ENCODE measurements around the gene ACAN.

Gene ACAN

GRCh38 chr15:88833731-88834100 lies 30.5 kb downstream of the ACAN start:
- Histone ChIP-seq H2BK15ac (ENCODE audit: low read length) (no peak overlapping the region), H3K23ac (ENCODE audit: low read depth, low read length, poor library complexity) (no peak overlapping the region), H4K8ac (ENCODE audit: low read depth, low read length) (no peak overlapping the region), H2AK5ac (ENCODE audit: low read depth, low read length) (no peak overlapping the region), H2BK5ac (ENCODE audit: low read length) (no peak overlapping the region), H2BK120ac (ENCODE audit: low read depth, low read length) (no peak overlapping the region), H2AFZ (ENCODE audit: low read length) (no peak overlapping the region), H3K4ac (ENCODE audit: low read length) (no peak overlapping the region), H3K9ac (ENCODE audit: low read depth, low read length, poor library complexity) (no peak overlapping the region), H3K18ac (ENCODE audit: low read length) (no peak overlapping the region), H3K14ac (ENCODE audit: low read length) (no peak overlapping the region), H3K4me2 (ENCODE audit: insufficient read depth, low read length, poor library complexity, severe bottlenecking) (no peak overlapping the region), H3K27me3 (ENCODE audit: control insufficient read depth in 3 of 3, insufficient read depth in 3 of 3, low read depth in 1 of 3, low read length in 3 of 3) (peaks cover 0 to 14% (median 0%) of the 10 kb centered on the region in 3 experiments), H3K4me1 (ENCODE audit: control insufficient read depth in 2 of 2, insufficient read depth in 1 of 2, low read depth in 1 of 2, low read length in 2 of 2) (no peaks in the 10 kb centered on the region), H3K9me3 (replicated peaks in 1 of 2; ENCODE audit: control insufficient read depth in 2 of 2, insufficient read depth in 1 of 2, low read depth in 1 of 2, low read length in 2 of 2) (no peaks in the 10 kb centered on the region), H4K91ac (ENCODE audit: low read depth, low read length, poor library complexity) (no peak overlapping the region), H3K4me3 (ENCODE audit: low read length in 2 of 2) (no peak overlapping the region), H3K79me1 (ENCODE audit: low read depth, low read length) (no peaks in the 10 kb centered on the region), H3K36me3 (replicated peaks in 1 of 2; ENCODE audit: control insufficient read depth in 2 of 2, insufficient read depth in 2 of 2, low read length in 2 of 2) (no peaks in the 10 kb centered on the region), H3K27ac (replicated peaks; ENCODE audit: low read length) (no peak overlapping the region), H2BK12ac (ENCODE audit: low read length) (no peak overlapping the region)
- no peak for DNase-seq (ENCODE audit: low spot score)
- WGBS, 2 donors (ENCODE audit: extremely low coverage in 2 of 2, insufficient read length in 2 of 2, insufficient replicate concordance in 1 of 2): no CpG with 5 or more reads among the region's 8 CpGs

- Histone ChIP-seq H3K9me3 (replicated peaks in 1 of 2; ENCODE audit: control insufficient read depth in 2 of 2, insufficient read depth in 1 of 2, low read depth in 1 of 2, low read length in 2 of 2) (no peaks in the 10 kb centered on the region), H3K4me1 (ENCODE audit: control insufficient read depth in 2 of 2, insufficient read depth in 1 of 2, low read depth in 1 of 2, low read length in 2 of 2) (no peaks in the 10 kb centered on the region), H3K36me3 (replicated peaks in 1 of 2; ENCODE audit: control insufficient read depth in 2 of 2, insufficient read depth in 2 of 2, low read length in 2 of 2) (no peaks in the 10 kb centered on the region), H2BK5ac (ENCODE audit: low read length) (no peak overlapping the region), H3K79me1 (ENCODE audit: low read depth, low read length) (no peaks in the 10 kb centered on the region), H3K14ac (ENCODE audit: low read length) (no peak overlapping the region), H3K27me3 (ENCODE audit: control insufficient read depth in 3 of 3, insufficient read depth in 3 of 3, low read depth in 1 of 3, low read length in 3 of 3) (peaks cover 0 to 16% (median 0%) of the 10 kb centered on the region in 3 experiments), H2AFZ (ENCODE audit: low read length) (no peak overlapping the region), H2BK15ac (ENCODE audit: low read length) (no peak overlapping the region), H3K9ac (ENCODE audit: low read depth, low read length, poor library complexity) (no peak overlapping the region), H3K4me3 (ENCODE audit: low read length in 2 of 2) (no peak overlapping the region), H3K23ac (ENCODE audit: low read depth, low read length, poor library complexity) (peak overlapping the region; percentile 8), H4K8ac (ENCODE audit: low read depth, low read length) (no peak overlapping the region), H3K4ac (ENCODE audit: low read length) (no peak overlapping the region), H4K91ac (ENCODE audit: low read depth, low read length, poor library complexity) (no peak overlapping the region), H3K18ac (ENCODE audit: low read length) (no peak overlapping the region), H3K27ac (replicated peaks; ENCODE audit: low read length) (no peak overlapping the region), H2AK5ac (ENCODE audit: low read depth, low read length) (peak overlapping the region; percentile 16), H2BK12ac (ENCODE audit: low read length) (no peak overlapping the region), H3K4me2 (ENCODE audit: insufficient read depth, low read length, poor library complexity, severe bottlenecking) (no peak overlapping the region), H2BK120ac (ENCODE audit: low read depth, low read length) (no peak overlapping the region)
- DNase-seq (ENCODE audit: low spot score): peak; percentile 50
- WGBS, 2 donors (ENCODE audit: extremely low coverage in 2 of 2, insufficient read length in 2 of 2, insufficient replicate concordance in 1 of 2): no CpG with 5 or more reads among the region's 14 CpGs
Observed at GRCh38 chr15:88834211-88834812, 31.1 kb downstream of the ACAN start.

GRCh38 chr15:88835119-88835518 lies 31.9 kb downstream of the ACAN start:
- Histone ChIP-seq H3K23ac (ENCODE audit: low read depth, low read length, poor library complexity) (no peak overlapping the region), H3K4ac (ENCODE audit: low read length) (no peak overlapping the region), H3K79me1 (ENCODE audit: low read depth, low read length) (no peaks in the 10 kb centered on the region), H2AK5ac (ENCODE audit: low read depth, low read length) (no peak overlapping the region), H2BK15ac (ENCODE audit: low read length) (no peak overlapping the region), H3K18ac (ENCODE audit: low read length) (no peak overlapping the region), H3K4me2 (ENCODE audit: insufficient read depth, low read length, poor library complexity, severe bottlenecking) (no peak overlapping the region), H3K27ac (replicated peaks; ENCODE audit: low read length) (no peak overlapping the region), H3K14ac (ENCODE audit: low read length) (no peak overlapping the region), H4K91ac (ENCODE audit: low read depth, low read length, poor library complexity) (no peak overlapping the region), H2BK120ac (ENCODE audit: low read depth, low read length) (no peak overlapping the region), H2BK5ac (ENCODE audit: low read length) (no peak overlapping the region), H4K8ac (ENCODE audit: low read depth, low read length) (no peak overlapping the region), H3K4me1 (ENCODE audit: control insufficient read depth in 2 of 2, insufficient read depth in 1 of 2, low read depth in 1 of 2, low read length in 2 of 2) (no peaks in the 10 kb centered on the region), H3K36me3 (replicated peaks in 1 of 2; ENCODE audit: control insufficient read depth in 2 of 2, insufficient read depth in 2 of 2, low read length in 2 of 2) (no peaks in the 10 kb centered on the region), H2AFZ (ENCODE audit: low read length) (no peak overlapping the region), H3K4me3 (ENCODE audit: low read length in 2 of 2) (no peak overlapping the region), H3K27me3 (ENCODE audit: control insufficient read depth in 3 of 3, insufficient read depth in 3 of 3, low read depth in 1 of 3, low read length in 3 of 3) (peaks cover 0 to 17% (median 0%) of the 10 kb centered on the region in 3 experiments), H2BK12ac (ENCODE audit: low read length) (no peak overlapping the region), H3K9ac (ENCODE audit: low read depth, low read length, poor library complexity) (no peak overlapping the region), H3K9me3 (replicated peaks in 1 of 2; ENCODE audit: control insufficient read depth in 2 of 2, insufficient read depth in 1 of 2, low read depth in 1 of 2, low read length in 2 of 2) (no peaks in the 10 kb centered on the region)
- DNase-seq (ENCODE audit: low spot score): no peak
- no CpG with 5 or more reads among the region's 4 CpGs for WGBS, 2 donors (ENCODE audit: extremely low coverage in 2 of 2, insufficient read length in 2 of 2, insufficient replicate concordance in 1 of 2)

GRCh38 chr15:88835646-88836045 lies 32.4 kb downstream of the ACAN start:
- no peaks in the 10 kb centered on the region for H3K4me1 ChIP-seq (ENCODE audit: control insufficient read depth in 2 of 2, insufficient read depth in 1 of 2, low read depth in 1 of 2, low read length in 2 of 2)
- H3K4ac ChIP-seq (ENCODE audit: low read length): no peak overlapping the region
- H2BK15ac ChIP-seq (ENCODE audit: low read length): no peak overlapping the region
- no peaks in the 10 kb centered on the region for H3K79me1 ChIP-seq (ENCODE audit: low read depth, low read length)
- peaks cover 0 to 17% (median 0%) of the 10 kb centered on the region in 3 experiments for H3K27me3 ChIP-seq (ENCODE audit: control insufficient read depth in 3 of 3, insufficient read depth in 3 of 3, low read depth in 1 of 3, low read length in 3 of 3)
- no peak overlapping the region for H3K4me3 ChIP-seq (ENCODE audit: low read length in 2 of 2)
- H4K91ac ChIP-seq (ENCODE audit: low read depth, low read length, poor library complexity): no peak overlapping the region
- no peak overlapping the region for H4K8ac ChIP-seq (ENCODE audit: low read depth, low read length)
- H2BK5ac ChIP-seq (ENCODE audit: low read length): no peak overlapping the region
- H3K36me3 ChIP-seq (replicated peaks in 1 of 2; ENCODE audit: control insufficient read depth in 2 of 2, insufficient read depth in 2 of 2, low read length in 2 of 2): no peaks in the 10 kb centered on the region
- H3K9ac ChIP-seq (ENCODE audit: low read depth, low read length, poor library complexity): no peak overlapping the region
- no peak for DNase-seq (ENCODE audit: low spot score)
- no peak overlapping the region for H3K18ac ChIP-seq (ENCODE audit: low read length)
- H3K23ac ChIP-seq (ENCODE audit: low read depth, low read length, poor library complexity): no peak overlapping the region
- no peak overlapping the region for H3K4me2 ChIP-seq (ENCODE audit: insufficient read depth, low read length, poor library complexity, severe bottlenecking)
- no CpG with 5 or more reads among the region's 2 CpGs for WGBS, 2 donors (ENCODE audit: extremely low coverage in 2 of 2, insufficient read length in 2 of 2, insufficient replicate concordance in 1 of 2)
- H3K27ac ChIP-seq (replicated peaks; ENCODE audit: low read length): no peak overlapping the region
- H3K14ac ChIP-seq (ENCODE audit: low read length): no peak overlapping the region
- no peak overlapping the region for H2AK5ac ChIP-seq (ENCODE audit: low read depth, low read length)
- H2BK120ac ChIP-seq (ENCODE audit: low read depth, low read length): no peak overlapping the region
- H2AFZ ChIP-seq (ENCODE audit: low read length): no peak overlapping the region
- no peaks in the 10 kb centered on the region for H3K9me3 ChIP-seq (replicated peaks in 1 of 2; ENCODE audit: control insufficient read depth in 2 of 2, insufficient read depth in 1 of 2, low read depth in 1 of 2, low read length in 2 of 2)
- no peak overlapping the region for H2BK12ac ChIP-seq (ENCODE audit: low read length)

All from neuronal stem cell (in vitro differentiated cells).